Gastrocnemius medialis (tissue), 4 donors: ENCODE results near the gene MCL1. TPM values are rescaled to one million over a fixed set of nuclear protein-coding genes. Genes with fewer than 3 reads are reported as not detected.
A peak's percentile ranks its signal among the peaks of the same experiment; 100 is the strongest.

Source experiments
- ATAC-seq, 2 donors: fragments of 150-250 bp; one replicate each; pipeline ENCODE4 v1.9.1; 2016
- DNase-seq, 2 donors: peaks; one replicate each; pipeline ENCODE4 v3.0.0-alpha.2; 2019
- H3K27ac ChIP-seq, 4 donors: fragments of 200-600 bp; sonication (generic); 1 replicate in 1 of 4; 2 replicates in 3 of 4; pipeline ENCODE4 v1.5.1; 2016 to 2018; ENCODE audit warnings: mild to moderate bottlenecking in 2 of 4, moderate library complexity in 1 of 4
- H3K27me3 ChIP-seq, 3 donors: fragments of 200-600 bp; sonication (generic) in 2 of 3; 1 replicate in 1 of 3; 2 replicates in 2 of 3; pipeline versions ENCODE4 v1.5.1 to v1.6.0; 2016 to 2019; ENCODE audit warnings: mild to moderate bottlenecking in 1 of 3, moderate library complexity in 1 of 3
- H3K36me3 ChIP-seq, 2 donors: fragments of 200-600 bp; sonication (generic) in 1 of 2; one replicate each; pipeline ENCODE4 v1.5.1; 2017 to 2018
- H3K4me1 ChIP-seq, 2 donors: fragments of 200-600 bp; sonication (generic) in 1 of 2; one replicate each; pipeline ENCODE4 v1.5.1; 2016 to 2017; ENCODE audit warnings: mild to moderate bottlenecking in 2 of 2
- H3K4me3 ChIP-seq, 4 donors: fragments of 200-600 bp; sonication (generic) in 3 of 4; 1 replicate in 1 of 4; 2 replicates in 3 of 4; pipeline ENCODE4 v1.5.1; 2016 to 2019; ENCODE audit warnings: mild to moderate bottlenecking in 2 of 4
- H3K9me3 ChIP-seq, 3 donors: fragments of 200-600 bp; sonication (generic) in 2 of 3; 1 replicate in 1 of 3; 2 replicates in 2 of 3; pipeline ENCODE4 v1.5.1; 2016 to 2019
- CTCF ChIP-seq, 5 experiments: fragments of 450-650 bp in 3 of 5; fragments of 200-600 bp in 2 of 5; sonication (generic) in 2 of 5; IDR thresholded peaks in 4 of 5; conservative IDR thresholded peaks in 1 of 5; 1 replicate in 4 of 5; 2 replicates in 1 of 5; pipeline ENCODE4 v1.5.1; 2016 to 2019; ENCODE audit warnings: antibody characterized with exemption in 5 of 5, mild to moderate bottlenecking in 3 of 5, moderate library complexity in 3 of 5
- POLR2A ChIP-seq, 2 donors: fragments of 450-650 bp; IDR thresholded peaks; one replicate each; pipeline ENCODE4 v1.6.1; 2017; ENCODE audit warnings: antibody characterized with exemption in 2 of 2, mild to moderate bottlenecking in 2 of 2, moderate library complexity in 2 of 2
- in situ Hi-C, 4 donors: fragments of 200-750 bp; cut with MboI; loops; one replicate each; pipeline versions ENCODE4 v1.15.0 to v1.8.0; 2017; ENCODE audit warnings: low sequenced_read_pairs in 4 of 4
- intact Hi-C: fragments of 100-400 bp; cut with DNase I; formaldehyde crosslinking; loops from one replicate; pipeline ENCODE4 v1.15.1; 2023; ENCODE audit warnings: low total_unique reads
- total RNA-seq, 4 donors: library from RNA; depleted of rRNA; stranded (reverse); fragments of >200 nt; gene quantifications; one replicate each; pipeline versions ENCODE4 v1.1.0 to v1.2.3, GENCODE V29; 2016

Gene MCL1
- total RNA-seq, 4 donors from 2014 or later = 136 to 199 (median 176) TPM

- DNase-seq (no peak), ATAC-seq (no peak)
- no peaks in the 10 kb centered on the region for H3K9me3 ChIP-seq
- TF ChIP-seq CTCF (IDR thresholded peaks at IDR 0.05 in 4 of 5, conservative IDR thresholded peaks at IDR 0.05 in 1 of 5) (no peak), POLR2A (IDR thresholded peaks at IDR 0.05) (no peak)
- H3K4me3 ChIP-seq = no peak overlapping the region
- H3K4me1 ChIP-seq = peaks cover 9 to 10% of the 10 kb centered on the region in 2 donors
- no peaks in the 10 kb centered on the region for H3K36me3 ChIP-seq
- intact Hi-C loops = no loop called here
- no peak overlapping the region for H3K27ac ChIP-seq
- in situ Hi-C loops = no loop called here
- H3K27me3 ChIP-seq = no peaks in the 10 kb centered on the region
Observed at GRCh38 chr1:150545486-150546032, 33.9 kb downstream of the MCL1 start.

DNA sequence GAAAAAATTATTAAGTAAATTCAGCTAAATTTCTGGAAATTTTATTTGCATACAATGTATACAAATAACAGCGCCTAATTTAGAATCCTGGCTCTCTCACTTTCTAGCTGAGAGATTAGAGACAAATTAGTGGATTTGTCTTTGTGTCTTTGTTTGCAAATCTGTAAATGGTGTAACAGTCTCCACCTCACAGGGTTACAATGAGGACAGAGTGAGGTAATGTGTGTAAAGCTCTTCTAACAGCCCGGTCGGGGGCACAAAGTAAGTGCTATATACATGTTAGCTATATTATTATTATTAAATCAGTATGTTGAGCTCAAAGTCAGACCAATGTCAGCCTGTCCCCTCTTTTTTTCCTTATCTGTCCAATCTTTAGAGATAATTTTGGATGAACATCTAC is 35.2 kb downstream of the MCL1 start:
- ATAC-seq = no peak
- H3K36me3 ChIP-seq = no peaks in the 10 kb centered on the region
- peak overlapping the region in 1 of 4 donors; percentile 8 for H3K27ac ChIP-seq
- no peaks in the 10 kb centered on the region for H3K9me3 ChIP-seq
- TF ChIP-seq CTCF (IDR thresholded peaks at IDR 0.05 in 4 of 5, conservative IDR thresholded peaks at IDR 0.05 in 1 of 5) = no peak
- no peak for TF ChIP-seq POLR2A (IDR thresholded peaks at IDR 0.05)
- intact Hi-C loops = no loop called here
- in situ Hi-C loops = no loop called here
- DNase-seq = no peak
- H3K4me3 ChIP-seq = no peak overlapping the region
- H3K4me1 ChIP-seq = peaks cover 3 to 6% of the 10 kb centered on the region in 2 donors
- H3K27me3 ChIP-seq = no peaks in the 10 kb centered on the region

- H3K4me3 ChIP-seq = no peak overlapping the region
- H3K27me3 ChIP-seq = no peaks in the 10 kb centered on the region
- no peak for TF ChIP-seq POLR2A (IDR thresholded peaks at IDR 0.05)
- H3K36me3 ChIP-seq = no peaks in the 10 kb centered on the region
- peaks cover 3 to 6% of the 10 kb centered on the region in 2 donors for H3K4me1 ChIP-seq
- intact Hi-C loops = no loop called here
- in situ Hi-C loops = no loop called here
- peak overlapping the region; percentile 5 to 16 (median 7) for H3K27ac ChIP-seq
- H3K9me3 ChIP-seq = no peaks in the 10 kb centered on the region
- ATAC-seq = peak; percentile 38 to 52
- peak in 1 of 2 donors; percentile 68 for DNase-seq
Observed at GRCh38 chr1:150543500-150544143, 35.8 kb downstream of the MCL1 start.

GRCh38 chr1:150537732-150538684 is 41.4 kb downstream of the MCL1 start:
- H3K27me3 ChIP-seq = no peaks in the 10 kb centered on the region
- no peak for ATAC-seq
- TF ChIP-seq POLR2A (IDR thresholded peaks at IDR 0.05) (no peak), CTCF (IDR thresholded peaks at IDR 0.05 in 4 of 5, conservative IDR thresholded peaks at IDR 0.05 in 1 of 5) (no peak)
- H3K4me3 ChIP-seq = no peak overlapping the region
- in situ Hi-C loops (loop anchor here in 2 of 4 donors (10.0 kb wide), 1 partner anchor 73 kb away; no protein-coding TSS in a partner anchor), intact Hi-C loops (no loop called here)
- H3K9me3 ChIP-seq = no peaks in the 10 kb centered on the region
- H3K4me1 ChIP-seq = peaks cover 9 to 15% of the 10 kb centered on the region in 2 donors
- no peak for DNase-seq
- no peak overlapping the region for H3K27ac ChIP-seq
- no peaks in the 10 kb centered on the region for H3K36me3 ChIP-seq
